Cardiac septum (tissue), 1 donor: ENCODE measurements around the gene TRPV3. TPM values are rescaled to one million over a fixed set of nuclear protein-coding genes. Genes with fewer than 3 reads are reported as not detected.
"Not testable (repeated sequence)": the region's sequence is repeated elsewhere in the genome, so short reads cannot be mapped to it uniquely, and the experiment has no call there.

Experiments used
- DNase-seq: peaks from one replicate; pipeline ENCODE4 v3.0.0-alpha.2; 2020; ENCODE audit warnings: low spot score
- intact Hi-C: fragments of 100-400 bp; cut with DNase I; formaldehyde crosslinking; loops from one replicate; pipeline ENCODE4 v1.14.0; 2022
- total RNA-seq: library from RNA; stranded (reverse); fragmentation: NEBNext Ultra II Directional; extraction: Animal tissue kit (Norgen Biotek cat#: 25700); gene quantifications from one replicate; pipeline ENCODE4 v1.2.1, GENCODE V29; 2021
- donor health status: DM: no; HTN: no; CAD: no.

Gene TRPV3
- total RNA-seq, 1 donor from 2014 or later = 1.0 TPM

GRCh38 chr17:3529817-3530741 is 27.5 kb downstream of the TRPV3 start:
- no peak for DNase-seq
- intact Hi-C loops = loop anchor here (2.0 to 10.0 kb wide), 3 partner anchors 17 to 135 kb away; partner anchors contain the start of genes CTNS, EMC6, SHPK and TAX1BP3

GRCh38 chr17:3528880-3529511 is 28.6 kb downstream of the TRPV3 start:
- DNase-seq = no peak
- intact Hi-C loops = no loop called here

- intact Hi-C loops = no loop called here
- DNase-seq = no peak
Measured at GRCh38 chr17:3528403-3528851, 29.2 kb downstream of the TRPV3 start.

DNA sequence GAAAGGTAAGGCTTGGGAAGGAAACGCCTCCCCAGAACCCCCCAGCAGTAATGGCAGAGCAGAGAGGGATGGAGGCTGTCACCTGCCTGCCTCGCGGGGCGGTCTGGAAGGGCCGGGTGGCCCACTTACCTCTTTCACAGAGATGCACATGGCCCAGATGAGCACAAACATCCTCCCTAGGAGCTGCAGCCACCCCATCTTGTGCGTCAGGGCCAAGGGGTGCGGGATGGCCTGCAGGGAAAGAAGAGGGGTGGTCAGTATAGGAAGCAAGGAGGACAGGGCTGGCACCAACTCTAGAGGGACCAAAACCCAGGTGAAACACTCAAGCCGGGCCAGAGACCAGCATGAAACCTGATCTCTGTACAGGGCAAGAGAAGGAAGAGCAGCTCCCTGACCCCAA is 29.7 kb downstream of the TRPV3 start:
- intact Hi-C loops = no loop called here

GRCh38 chr17:3527468-3527867 is 30.1 kb downstream of the TRPV3 start:
- DNase-seq = no peak
- intact Hi-C loops = no loop called here

More for the DNA sequence above, 29.7 kb downstream of the TRPV3 start:
- no peak for DNase-seq

DNA sequence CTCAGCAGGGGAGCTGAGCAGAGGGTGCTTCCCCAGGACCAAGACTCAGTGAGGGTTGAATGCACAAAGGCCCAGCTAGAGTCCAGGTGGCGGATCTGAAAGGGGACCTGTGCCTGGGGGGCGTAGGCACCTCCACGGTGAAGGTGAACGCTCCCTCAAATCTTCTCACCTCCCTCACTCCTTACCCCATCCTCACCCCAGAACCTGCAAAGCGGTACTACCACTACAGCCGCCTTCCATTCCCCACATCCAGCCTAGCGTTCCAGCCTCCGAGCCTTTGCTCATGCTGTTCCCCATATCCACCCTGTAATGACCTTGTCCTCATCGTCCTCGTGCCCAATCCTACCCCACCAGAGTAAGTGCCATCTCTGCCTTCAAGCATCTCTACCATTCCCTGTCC is 30.6 kb downstream of the TRPV3 start:
- intact Hi-C loops = no loop called here
- DNase-seq = no peak

GRCh38 chr17:3526491-3526890 is 31.1 kb downstream of the TRPV3 start:
- intact Hi-C loops = no loop called here

GRCh38 chr17:3524024-3524423 is 33.6 kb downstream of the TRPV3 start:
- intact Hi-C loops = no loop called here
- DNase-seq = no peak

More at GRCh38 chr17:3526491-3526890, 31.1 kb downstream of the TRPV3 start:
- DNase-seq = no peak

GRCh38 chr17:3519472-3519871 is 38.1 kb downstream of the TRPV3 start:
- DNase-seq, intact Hi-C loops: not testable (repeated sequence)

DNA sequence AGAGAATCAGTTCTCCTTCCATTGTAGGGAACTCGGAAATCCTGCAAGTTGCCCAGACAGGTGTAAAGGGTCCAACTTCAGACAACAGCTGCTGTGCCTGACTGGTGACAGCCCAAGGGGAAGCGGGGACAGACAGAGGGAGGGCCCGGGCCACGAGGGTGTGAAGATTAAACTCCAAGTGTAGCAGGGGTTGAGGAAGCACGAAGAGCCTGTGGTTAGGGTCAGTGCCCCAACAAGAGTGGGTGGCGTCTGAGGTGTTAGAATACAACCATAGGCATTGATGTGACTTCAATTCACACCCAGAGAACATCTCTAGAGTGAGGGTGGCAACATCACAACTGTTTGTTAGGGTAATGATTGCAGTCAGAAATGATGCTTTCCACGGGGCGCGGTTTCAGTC is 42.7 kb downstream of the TRPV3 start:
- DNase-seq = no peak
- intact Hi-C loops = no loop called here

- DNase-seq, intact Hi-C loops: not testable (repeated sequence)
Measured at GRCh38 chr17:3514167-3514566, 43.4 kb downstream of the TRPV3 start.

DNA sequence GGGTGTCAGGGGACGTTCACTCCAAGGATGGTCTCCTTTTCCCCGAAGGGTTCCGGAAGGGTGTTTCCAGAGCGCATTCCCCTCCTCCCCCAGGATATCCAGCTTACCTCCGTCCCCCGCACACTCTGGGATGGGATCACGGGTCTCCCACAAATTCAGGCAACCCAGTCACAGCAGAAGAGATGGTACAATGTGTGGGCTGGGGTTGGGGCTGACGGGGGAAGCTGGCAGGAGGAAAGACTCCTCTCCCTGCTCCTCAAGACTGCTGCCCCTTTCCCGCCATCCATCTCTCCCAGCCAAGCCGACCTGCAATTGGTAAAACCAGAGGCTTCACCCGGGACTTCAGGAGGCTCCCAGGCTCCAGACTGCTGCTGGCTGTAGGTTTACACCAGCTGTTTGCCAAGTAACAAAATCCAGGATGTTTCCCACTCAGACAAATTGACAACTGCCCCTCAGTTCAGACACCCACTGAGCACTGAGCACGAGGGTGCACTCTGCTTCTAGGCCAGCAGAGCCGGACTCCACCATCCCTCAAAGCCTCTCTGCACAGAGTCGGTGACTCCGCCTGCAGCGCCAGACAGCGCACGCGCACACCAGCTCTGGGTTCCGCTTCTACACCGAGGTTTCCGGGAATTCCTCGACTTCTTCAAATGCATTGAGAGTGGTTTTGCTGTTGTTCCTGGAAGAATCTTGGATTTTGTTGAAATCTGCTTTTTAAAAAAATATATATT is 44.1 kb downstream of the TRPV3 start:
- no peak for DNase-seq
- intact Hi-C loops = loop anchor here (2.0 kb wide), 1 partner anchor 17 kb away; no protein-coding TSS in a partner anchor

DNA sequence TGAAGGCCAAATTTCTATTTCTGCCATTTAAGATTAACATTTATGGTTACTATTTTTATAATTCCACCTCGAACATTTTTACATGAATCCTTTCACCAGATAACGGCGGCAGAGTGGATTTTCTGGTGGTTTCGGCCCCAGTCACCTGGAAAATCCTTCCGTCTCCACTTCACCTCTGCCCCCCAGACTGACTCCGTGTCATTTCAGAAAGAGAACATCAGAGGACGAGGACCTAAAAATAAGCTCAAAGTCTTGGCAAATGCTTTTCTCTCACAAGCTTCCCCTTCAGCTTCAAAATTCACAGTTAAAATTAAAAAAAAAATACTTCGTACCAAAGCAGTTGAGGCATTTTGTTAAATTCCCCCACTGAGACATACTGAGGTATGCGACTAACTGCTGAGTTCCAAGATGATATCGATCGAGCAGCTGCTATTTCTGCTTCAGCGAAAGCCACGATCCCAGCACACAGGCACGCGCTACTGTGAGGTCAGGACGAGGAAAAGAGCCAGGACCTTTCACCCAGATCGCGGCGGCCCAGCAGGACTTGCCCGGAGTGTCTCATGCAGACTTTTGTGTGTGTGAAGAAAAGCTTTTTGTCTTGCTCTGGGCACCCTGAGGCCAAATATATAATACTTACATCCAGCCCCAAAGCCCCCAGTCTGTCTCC is 45.0 kb downstream of the TRPV3 start:
- DNase-seq = peak; percentile 87
- intact Hi-C loops = loop anchor here (2.0 kb wide), 1 partner anchor 18 kb away; no protein-coding TSS in a partner anchor

GRCh38 chr17:3511852-3512504 is 45.6 kb downstream of the TRPV3 start:
- intact Hi-C loops = loop anchor here (2.0 kb wide), 1 partner anchor 19 kb away; no protein-coding TSS in a partner anchor
- DNase-seq = no peak

DNA sequence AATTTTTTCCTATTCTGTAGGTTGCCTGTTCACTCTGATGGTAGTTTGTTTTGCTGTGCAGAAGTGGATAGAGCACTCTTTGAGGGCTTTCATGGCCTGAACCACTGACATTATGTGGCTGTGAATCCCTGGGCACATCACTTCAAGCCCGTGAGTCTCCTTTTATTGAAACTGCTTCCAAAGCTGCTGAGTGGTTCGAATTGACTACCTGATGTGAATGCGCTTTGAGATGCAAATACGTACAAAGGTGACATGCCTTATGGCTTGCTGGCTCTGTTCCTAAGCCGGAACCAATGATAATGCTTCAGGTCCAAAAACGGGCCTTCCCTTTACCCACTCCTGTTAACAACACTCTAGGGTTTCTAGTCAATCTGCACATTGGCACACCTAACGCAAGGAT is 47.5 kb downstream of the TRPV3 start:
- intact Hi-C loops = no loop called here
- DNase-seq = no peak

DNA sequence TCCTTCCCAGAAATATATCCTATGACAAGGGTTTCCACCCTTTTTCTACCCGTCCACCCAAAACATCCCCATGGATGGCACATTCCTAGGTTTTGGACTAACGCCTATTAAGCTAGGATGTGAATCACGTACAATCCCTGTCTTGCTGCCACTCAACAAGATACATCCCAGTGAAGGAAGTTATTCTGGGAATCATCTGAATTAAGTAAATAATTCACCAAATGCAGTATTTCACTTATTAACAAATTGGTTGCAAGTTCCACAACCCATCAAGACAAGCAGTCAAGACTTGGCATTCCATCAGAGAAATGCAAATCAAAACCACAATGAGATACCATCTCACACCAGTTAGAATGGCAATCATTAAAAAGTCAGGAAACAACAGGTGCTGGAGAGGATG is 49.7 kb downstream of the TRPV3 start:
- DNase-seq = no peak
- intact Hi-C loops = no loop called here

GRCh38 chr17:3507071-3507470 is 50.5 kb downstream of the TRPV3 start:
- intact Hi-C loops = no loop called here
- no peak for DNase-seq

DNA sequence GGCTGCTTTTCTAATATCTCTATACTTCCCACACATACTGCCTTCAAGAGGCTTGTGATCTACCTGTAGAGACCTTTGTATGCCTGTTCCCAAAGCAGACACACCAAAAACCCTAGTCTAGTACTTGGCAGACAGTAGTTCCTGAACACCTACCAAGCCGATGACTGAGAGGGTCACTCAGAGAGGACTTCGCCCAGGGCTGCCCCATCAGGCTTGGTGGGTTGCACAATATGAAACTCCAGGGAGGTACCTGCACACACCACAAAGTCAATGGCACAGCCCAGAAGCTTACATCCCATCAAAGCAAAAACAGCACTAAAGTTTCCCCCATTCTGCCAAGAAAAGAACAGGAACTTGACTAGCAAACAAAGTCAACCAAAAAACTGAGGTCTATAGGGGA is 51.6 kb downstream of the TRPV3 start:
- no peak for DNase-seq
- intact Hi-C loops = no loop called here

GRCh38 chr17:3505008-3505407 is 52.6 kb downstream of the TRPV3 start:
- intact Hi-C loops = no loop called here
- DNase-seq = no peak
